ENCODE data around the gene IDH2.
"Not testable (repeated sequence)": the region's sequence is repeated elsewhere in the genome, so short reads cannot be mapped to it uniquely, and the experiment has no call there.

Gene IDH2

DNA sequence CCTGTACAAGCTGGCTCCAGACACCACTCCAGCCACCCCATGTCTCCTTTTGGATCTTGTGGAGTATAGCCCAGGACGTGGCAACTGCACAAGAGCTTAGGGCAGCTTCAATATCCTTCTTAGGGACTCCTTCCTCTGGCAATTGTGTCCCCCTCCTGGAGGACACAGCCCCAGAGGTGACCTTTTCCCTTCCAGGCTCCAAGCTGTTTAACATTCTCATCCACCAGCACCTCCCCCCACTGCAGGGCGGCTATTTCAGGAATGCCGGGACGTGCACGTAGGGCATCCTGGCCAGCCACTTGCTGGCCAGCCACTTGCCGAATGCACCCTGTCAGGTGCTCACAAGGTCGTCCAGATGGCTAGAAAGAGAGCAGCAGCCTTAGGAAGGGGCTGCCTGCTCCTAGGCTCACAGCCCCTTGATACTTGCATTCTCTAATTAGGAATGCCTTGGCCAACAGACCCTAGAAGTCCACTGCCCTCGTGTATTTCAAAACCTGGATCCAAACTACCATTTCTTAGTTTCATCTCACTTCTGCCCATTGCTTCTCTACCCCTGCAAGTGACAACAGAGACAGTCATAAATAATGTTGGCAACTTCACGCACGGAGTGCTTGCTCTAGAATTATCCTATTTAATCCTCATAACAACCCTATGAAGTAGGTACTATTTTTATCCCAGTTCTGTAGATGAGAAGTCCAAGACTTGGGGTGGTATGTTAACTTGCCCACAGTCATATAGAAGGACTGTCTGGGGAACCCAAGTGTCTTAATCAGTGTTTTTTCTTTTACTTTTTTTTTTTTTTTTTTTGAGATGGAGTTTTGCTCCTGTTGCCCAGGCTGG lies 24.5 kb upstream of the IDH2 start:
- Mint-ChIP-seq H3K36me3 (no peaks in the 10 kb centered on the region), H3K4me3 (no peak overlapping the region), H3K9me3 (no peaks in the 10 kb centered on the region), H3K4me1 (no peaks in the 10 kb centered on the region), H3K27ac (no peak overlapping the region)
- no peak for ATAC-seq
- no peak for DNase-seq (ENCODE audit: low spot score in 2 of 2)

- no peak for DNase-seq (ENCODE audit: low spot score in 2 of 2)
- H3K36me3 Mint-ChIP-seq: no peaks in the 10 kb centered on the region
- no peak overlapping the region for H3K27ac Mint-ChIP-seq
- H3K4me3 Mint-ChIP-seq: no peak overlapping the region
- no peak for ATAC-seq
- no peaks in the 10 kb centered on the region for H3K4me1 Mint-ChIP-seq
- H3K9me3 Mint-ChIP-seq: no peaks in the 10 kb centered on the region
Measured at GRCh38 chr15:90126022-90126421, 23.8 kb upstream of the IDH2 start.

DNA sequence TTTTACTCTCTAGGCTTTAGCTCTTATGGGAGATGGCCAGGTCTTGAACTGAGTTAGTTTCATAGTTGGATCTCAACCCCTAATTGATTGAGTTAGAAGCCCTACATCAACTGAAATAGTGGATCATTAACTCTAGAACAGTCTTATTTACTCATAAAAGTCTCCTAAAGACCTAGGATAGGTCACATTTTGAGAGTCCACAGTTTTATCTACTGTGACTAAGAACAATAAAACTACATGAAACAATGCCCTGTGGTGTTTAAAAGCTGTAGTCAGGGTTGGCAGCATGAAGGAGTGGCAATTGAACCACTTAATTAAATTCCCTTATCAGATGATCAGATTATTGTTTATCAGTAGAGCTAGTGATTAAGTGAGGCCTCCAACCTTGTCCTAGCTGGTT lies 22.2 kb upstream of the IDH2 start:
- DNase-seq (ENCODE audit: low spot score in 2 of 2): no peak
- H3K9me3 Mint-ChIP-seq: no peaks in the 10 kb centered on the region
- H3K4me3 Mint-ChIP-seq: no peak overlapping the region
- no peak overlapping the region for H3K27ac Mint-ChIP-seq
- no peak for ATAC-seq
- no peaks in the 10 kb centered on the region for H3K4me1 Mint-ChIP-seq
- H3K36me3 Mint-ChIP-seq: no peaks in the 10 kb centered on the region

GRCh38 chr15:90121086-90121485 lies 18.8 kb upstream of the IDH2 start:
- Mint-ChIP-seq H3K4me1 (no peaks in the 10 kb centered on the region), H3K4me3 (no peak overlapping the region), H3K27ac (no peak overlapping the region), H3K36me3 (no peaks in the 10 kb centered on the region), H3K9me3 (no peaks in the 10 kb centered on the region)
- DNase-seq (ENCODE audit: low spot score in 2 of 2) (no peak), ATAC-seq (no peak)

GRCh38 chr15:90119367-90119766 lies 17.1 kb upstream of the IDH2 start:
- H3K9me3 Mint-ChIP-seq: peaks cover 3% of the 10 kb centered on the region
- ATAC-seq (no peak), DNase-seq (ENCODE audit: low spot score in 2 of 2) (no peak)
- no peaks in the 10 kb centered on the region for H3K4me1 Mint-ChIP-seq
- no peaks in the 10 kb centered on the region for H3K36me3 Mint-ChIP-seq
- H3K27ac Mint-ChIP-seq: no peak overlapping the region
- no peak overlapping the region for H3K4me3 Mint-ChIP-seq

DNA sequence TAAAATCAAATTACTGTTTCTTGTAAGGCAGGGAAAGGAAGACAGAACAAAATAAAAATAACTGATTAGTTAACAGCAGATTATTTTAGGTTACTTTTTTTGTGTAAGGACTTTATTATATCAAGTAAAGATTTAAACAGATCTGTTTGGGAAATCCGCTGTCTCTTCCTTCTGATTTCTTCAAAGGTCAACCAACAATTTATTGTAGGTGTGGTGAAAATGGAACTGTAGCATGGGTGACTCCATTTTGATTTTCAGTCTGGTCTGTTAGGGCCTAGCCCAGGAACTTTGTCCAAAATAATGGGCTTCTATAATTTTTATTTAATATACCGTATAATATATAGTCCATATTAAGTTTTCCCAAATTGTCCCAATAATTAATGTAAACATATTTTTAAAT lies 13.5 kb upstream of the IDH2 start:
- DNase-seq (ENCODE audit: low spot score in 2 of 2) (no peak), ATAC-seq (no peak)
- H3K4me3 Mint-ChIP-seq: no peak overlapping the region
- H3K9me3 Mint-ChIP-seq: peaks cover 6% of the 10 kb centered on the region
- no peak overlapping the region for H3K27ac Mint-ChIP-seq
- H3K36me3 Mint-ChIP-seq: no peaks in the 10 kb centered on the region
- H3K4me1 Mint-ChIP-seq: no peaks in the 10 kb centered on the region

- Mint-ChIP-seq H3K27ac (no peak overlapping the region), H3K9me3 (peaks cover 6% of the 10 kb centered on the region), H3K4me3 (no peak overlapping the region), H3K36me3 (no peaks in the 10 kb centered on the region), H3K4me1 (no peaks in the 10 kb centered on the region)
- DNase-seq (ENCODE audit: low spot score in 2 of 2): no peak
- ATAC-seq: no peak
Measured at GRCh38 chr15:90114451-90114901, 12.2 kb upstream of the IDH2 start.

GRCh38 chr15:90113166-90113565 lies 10.9 kb upstream of the IDH2 start:
- Mint-ChIP-seq H3K9me3 (peaks cover 6% of the 10 kb centered on the region), H3K4me3 (no peak overlapping the region), H3K4me1 (no peaks in the 10 kb centered on the region), H3K36me3 (no peaks in the 10 kb centered on the region), H3K27ac (no peak overlapping the region)
- ATAC-seq (no peak), DNase-seq (ENCODE audit: low spot score in 2 of 2) (no peak)

GRCh38 chr15:90109163-90109751 lies 7.0 kb upstream of the IDH2 start:
- not testable (repeated sequence) for H3K9me3 Mint-ChIP-seq; H3K4me1 Mint-ChIP-seq; H3K27ac Mint-ChIP-seq; ATAC-seq; DNase-seq (ENCODE audit: low spot score in 2 of 2); H3K36me3 Mint-ChIP-seq; H3K4me3 Mint-ChIP-seq

GRCh38 chr15:90108038-90108437 lies 5.8 kb upstream of the IDH2 start:
- not testable (repeated sequence) for H3K4me1 Mint-ChIP-seq; H3K36me3 Mint-ChIP-seq; H3K9me3 Mint-ChIP-seq; DNase-seq (ENCODE audit: low spot score in 2 of 2); H3K4me3 Mint-ChIP-seq; H3K27ac Mint-ChIP-seq; ATAC-seq

DNA sequence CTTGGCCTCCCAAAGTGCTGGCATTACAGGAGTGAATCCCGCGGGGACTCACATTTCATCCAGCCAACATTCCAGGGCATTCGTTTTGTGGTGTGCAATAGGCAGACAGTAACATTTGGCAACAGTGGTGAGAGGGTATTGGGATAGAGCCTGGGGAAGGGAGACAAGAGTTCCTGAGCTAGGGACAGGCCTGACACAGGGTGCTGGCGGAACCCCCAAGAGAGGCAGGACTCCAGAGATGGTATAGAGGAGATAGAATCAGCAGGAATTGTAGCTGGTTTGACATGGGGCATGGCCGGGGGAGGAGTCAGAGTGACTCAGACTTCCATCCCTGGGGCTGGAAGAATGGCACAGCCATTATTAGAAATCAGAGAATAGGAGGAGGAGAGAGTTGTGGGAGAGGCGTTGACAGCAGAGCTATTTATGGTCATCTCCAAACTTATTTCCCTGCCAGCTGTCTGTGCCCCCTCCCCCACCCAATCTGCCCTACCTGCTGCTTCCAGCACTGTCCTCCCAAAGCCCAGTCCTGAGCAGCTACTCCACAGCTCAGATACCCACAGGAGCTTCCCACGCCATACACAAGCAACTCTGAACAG lies 4.4 kb upstream of the IDH2 start:
- H3K36me3 Mint-ChIP-seq: no peaks in the 10 kb centered on the region
- DNase-seq (ENCODE audit: low spot score in 2 of 2): no peak
- no peaks in the 10 kb centered on the region for H3K9me3 Mint-ChIP-seq
- H3K4me1 Mint-ChIP-seq: peaks cover 9% of the 10 kb centered on the region
- no peak overlapping the region for H3K4me3 Mint-ChIP-seq
- no peak overlapping the region for H3K27ac Mint-ChIP-seq
- no peak for ATAC-seq

DNA sequence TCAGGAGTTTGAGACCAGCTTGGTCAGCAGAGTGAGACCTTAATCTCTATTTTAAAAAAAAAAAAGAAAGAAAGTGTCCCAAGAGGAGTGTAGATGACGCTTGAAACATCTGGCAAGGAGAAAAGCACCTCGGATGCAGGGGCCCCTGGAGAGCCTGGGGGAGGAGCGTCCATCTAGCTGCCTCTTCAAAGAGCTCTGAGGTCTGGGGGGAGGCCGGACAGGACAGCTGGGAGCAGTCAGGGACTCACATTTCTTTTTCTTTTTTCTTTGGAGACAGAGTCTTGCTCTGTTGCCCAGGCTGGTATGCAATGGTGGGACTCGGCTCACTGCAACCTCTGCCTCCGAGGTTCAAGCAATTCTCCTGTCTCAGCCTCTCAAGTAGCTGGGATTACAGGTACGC lies 3.3 kb upstream of the IDH2 start:
- Mint-ChIP-seq H3K4me3 (no peak overlapping the region), H3K4me1 (peaks cover 18% of the 10 kb centered on the region), H3K27ac (no peak overlapping the region), H3K9me3 (no peaks in the 10 kb centered on the region), H3K36me3 (no peaks in the 10 kb centered on the region)
- DNase-seq (ENCODE audit: low spot score in 2 of 2) (no peak), ATAC-seq (no peak)

DNA sequence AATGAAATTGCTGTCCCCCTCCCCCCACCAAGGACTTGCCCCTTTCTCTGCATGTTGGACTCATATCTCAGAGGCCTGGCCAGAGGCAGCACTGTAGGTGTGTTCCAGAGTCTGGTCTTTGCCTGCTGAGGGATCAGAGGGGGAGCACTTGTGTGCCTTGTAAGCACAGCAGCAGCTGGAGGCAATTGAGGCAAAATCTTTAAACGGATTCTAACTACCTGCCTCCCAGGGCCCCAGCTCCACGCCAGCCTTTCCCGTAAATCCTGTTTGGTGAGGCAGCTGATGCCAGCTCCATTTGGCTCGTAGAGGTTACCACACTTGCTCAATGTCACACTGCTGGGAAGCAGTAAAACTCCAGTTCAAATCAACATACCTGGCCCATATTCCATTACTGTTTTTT lies 2.3 kb upstream of the IDH2 start:
- no peak overlapping the region for H3K27ac Mint-ChIP-seq
- peaks cover 28% of the 10 kb centered on the region for H3K4me1 Mint-ChIP-seq
- ATAC-seq (no peak), DNase-seq (ENCODE audit: low spot score in 2 of 2) (no peak)
- no peak overlapping the region for H3K4me3 Mint-ChIP-seq
- H3K36me3 Mint-ChIP-seq: no peaks in the 10 kb centered on the region
- H3K9me3 Mint-ChIP-seq: no peaks in the 10 kb centered on the region

DNA sequence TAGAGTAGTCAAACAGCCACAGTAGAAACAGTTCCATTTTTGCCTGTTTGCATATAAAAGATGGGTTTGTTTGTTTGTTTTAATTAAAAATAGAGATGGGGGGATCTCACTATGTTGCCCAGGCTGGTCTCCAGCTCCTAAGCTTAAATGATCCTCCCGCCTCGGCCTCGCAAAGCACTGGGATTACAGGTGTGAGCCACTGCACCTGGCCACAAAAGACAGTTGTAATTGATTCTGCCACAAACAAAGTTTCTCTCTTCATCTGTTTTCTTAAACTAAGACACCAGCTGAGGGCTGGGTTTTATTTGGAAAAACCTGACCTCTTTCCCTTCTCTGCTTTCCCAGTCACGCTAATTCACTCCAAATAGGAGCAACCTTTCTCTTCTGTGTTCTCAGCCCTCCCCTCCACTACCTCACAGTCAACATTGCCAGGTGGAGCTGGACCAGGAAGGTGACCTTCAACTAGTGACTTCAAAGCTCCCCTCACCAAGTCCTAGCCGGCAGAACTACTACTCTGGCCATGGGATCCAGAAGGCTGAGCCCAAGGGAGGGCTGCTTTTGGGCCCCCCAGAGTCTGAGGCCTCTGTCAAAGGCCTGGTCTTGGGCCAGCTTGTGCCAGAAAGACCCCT lies 1.5 kb upstream of the IDH2 start:
- Mint-ChIP-seq H3K4me1 (peaks cover 35% of the 10 kb centered on the region), H3K36me3 (peaks cover 2% of the 10 kb centered on the region), H3K27ac (no peak overlapping the region), H3K4me3 (peak overlapping the region; percentile 77), H3K9me3 (no peaks in the 10 kb centered on the region)
- DNase-seq (ENCODE audit: low spot score in 2 of 2) (no peak), ATAC-seq (no peak)

DNA sequence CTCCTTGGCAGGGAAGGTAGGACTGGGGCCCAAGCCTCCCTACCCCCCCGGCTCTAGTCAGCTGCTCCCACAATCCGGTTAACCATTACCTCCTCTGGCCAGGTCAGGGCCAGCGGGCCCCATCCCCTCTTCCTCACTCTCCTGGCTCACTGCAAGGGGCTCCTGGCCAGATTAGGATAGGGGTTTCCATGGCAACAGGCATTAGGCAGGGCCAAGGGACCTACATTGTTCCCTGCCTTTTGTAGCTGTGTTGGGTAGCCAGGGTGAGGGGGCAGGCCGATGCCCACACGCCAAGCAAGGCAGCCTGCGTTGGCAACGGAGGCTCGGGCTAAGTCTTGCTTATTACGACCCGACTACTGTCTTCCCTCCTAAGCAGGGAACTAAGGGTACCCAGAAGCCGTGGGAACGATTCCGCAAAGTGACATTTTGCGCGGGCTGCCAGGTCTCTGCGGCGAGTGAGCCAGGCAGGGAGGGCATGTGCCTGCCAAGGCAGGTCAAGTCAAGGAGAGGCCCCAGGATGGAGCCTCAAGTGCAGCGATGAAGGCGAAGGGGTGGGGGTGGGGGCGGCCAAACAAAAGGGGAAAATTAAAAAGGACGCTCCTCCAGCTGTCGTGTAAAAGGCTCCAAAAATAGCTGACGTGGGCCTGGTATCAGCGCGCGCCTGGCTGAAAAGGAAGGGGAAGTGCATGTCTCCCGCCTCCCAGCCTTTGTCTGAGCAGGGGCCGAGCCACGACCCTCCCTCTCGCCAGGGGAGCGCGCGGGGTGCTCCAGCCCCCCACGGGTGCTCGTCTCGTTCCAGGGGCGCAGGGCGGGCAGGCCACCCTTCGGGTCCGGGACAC lies 919 bp downstream of the IDH2 start:
- Mint-ChIP-seq H3K36me3 (peaks cover 12% of the 10 kb centered on the region), H3K27ac (peak overlapping the region; percentile 86), H3K4me3 (peak overlapping the region; percentile 77), H3K9me3 (no peaks in the 10 kb centered on the region), H3K4me1 (peaks cover 59% of the 10 kb centered on the region)
- no peak for DNase-seq (ENCODE audit: low spot score in 2 of 2)
- ATAC-seq: no peak
